BLaER1 treated with 17β-estradiol and CSF1 and Interleukin-3, amounts not matched to agents 10 nM and 100 nM (cell line): ENCODE results near the gene TPK1.

Source experiments
- H3K27ac ChIP-seq, 11 experiments: shearing (Covaris generic); formaldehyde crosslinking; 2 replicates each; pipeline ENCODE4 v1.8.1; 2022
- H3K27me3 ChIP-seq, 11 experiments: shearing (Covaris generic); formaldehyde crosslinking; 2 replicates each; pipeline ENCODE4 v1.8.1; 2022
- H3K36me3 ChIP-seq, 11 experiments: shearing (Covaris generic); formaldehyde crosslinking; 2 replicates each; pipeline ENCODE4 v1.8.1; 2022
- H3K4me1 ChIP-seq, 10 experiments: shearing (Covaris generic); formaldehyde crosslinking; 2 replicates each; pipeline ENCODE4 v1.8.1; 2022
- H3K4me2 ChIP-seq, 11 experiments: shearing (Covaris generic); formaldehyde crosslinking; 2 replicates each; pipeline ENCODE4 v1.8.1; 2022
- H3K4me3 ChIP-seq, 10 experiments: shearing (Covaris generic); formaldehyde crosslinking; 2 replicates each; pipeline ENCODE4 v1.8.1; 2022
- H3K9ac ChIP-seq, 11 experiments: shearing (Covaris generic); formaldehyde crosslinking; 2 replicates each; pipeline ENCODE4 v1.8.1; 2022
- H3K9me3 ChIP-seq, 11 experiments: shearing (Covaris generic); formaldehyde crosslinking; replicated peaks in 1 of 11; 2 replicates each; pipeline ENCODE4 v1.8.1; 2022
- H4K20me1 ChIP-seq, 11 experiments: shearing (Covaris generic); formaldehyde crosslinking; 2 replicates each; pipeline ENCODE4 v1.8.1; 2022
- Cebpa-rat ChIP-seq, 11 experiments: shearing (Covaris generic); IDR thresholded peaks; 2 replicates each; pipeline ENCODE4 v1.8.1; 2022

TPK1 gene

DNA sequence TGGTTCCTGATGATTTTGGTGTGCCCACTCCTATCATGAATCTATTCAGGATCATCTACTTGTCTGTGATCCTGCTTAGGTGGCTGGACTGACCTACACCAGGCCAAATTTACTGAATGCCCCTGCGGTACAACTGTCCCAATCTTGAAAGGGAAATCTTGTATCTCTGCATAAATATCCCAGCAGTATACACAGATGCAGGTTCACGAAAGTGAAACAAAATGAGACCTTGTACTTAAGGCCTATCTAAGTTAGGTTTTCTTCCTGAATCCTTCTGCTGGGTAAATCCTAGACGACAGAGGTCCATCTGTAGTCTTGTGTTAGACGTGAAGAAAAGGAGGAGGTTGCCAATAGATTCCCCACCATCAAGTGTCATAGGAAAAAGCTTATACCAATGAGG is 346.9 kb downstream of the TPK1 start:
- Histone ChIP-seq H3K4me3 (no peak overlapping the region), H3K9me3 (peaks cover 0 to 7% (median 0%) of the 10 kb centered on the region in 11 experiments; a peak in 3 of 22 replicates), H3K36me3 (peaks cover 0 to 4% (median 0%) of the 10 kb centered on the region in 11 experiments; a peak in 1 of 22 replicates), H4K20me1 (no peaks in the 10 kb centered on the region), H3K27ac (no peak overlapping the region), H3K27me3 (no peaks in the 10 kb centered on the region), H3K9ac (no peak overlapping the region), H3K4me1 (no peaks in the 10 kb centered on the region), H3K4me2 (no peak overlapping the region)
- no peak for TF ChIP-seq Cebpa-rat (IDR thresholded peaks at IDR 0.05)

DNA sequence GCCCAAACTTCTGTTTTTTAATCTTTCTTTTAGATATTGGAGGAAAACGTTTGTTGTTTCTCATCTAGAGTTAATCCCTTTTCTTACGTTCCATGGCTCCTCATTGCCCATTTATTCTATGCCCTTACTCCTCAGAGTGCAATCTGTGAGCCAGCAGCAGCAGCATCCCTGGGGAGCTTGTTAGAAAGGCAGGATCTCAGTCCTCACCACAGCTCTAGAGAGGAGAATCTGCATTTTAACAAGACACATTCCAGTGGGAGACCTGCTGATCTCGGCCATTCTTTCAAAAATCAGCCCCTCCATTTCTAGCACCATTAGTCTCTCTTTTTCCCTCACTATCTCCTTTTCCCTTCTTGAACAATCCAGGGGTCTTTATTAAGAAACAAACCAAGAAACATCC is 348.0 kb downstream of the TPK1 start:
- no peaks in the 10 kb centered on the region for H4K20me1 ChIP-seq
- no peak overlapping the region for H3K9ac ChIP-seq
- H3K9me3 ChIP-seq: peaks cover 0 to 7% (median 0%) of the 10 kb centered on the region in 11 experiments; a peak in 3 of 22 replicates
- H3K27me3 ChIP-seq: no peaks in the 10 kb centered on the region
- H3K36me3 ChIP-seq: peaks cover 0 to 4% (median 0%) of the 10 kb centered on the region in 11 experiments; a peak in 1 of 22 replicates
- TF ChIP-seq Cebpa-rat (IDR thresholded peaks at IDR 0.05): no peak
- no peak overlapping the region for H3K4me2 ChIP-seq
- H3K4me1 ChIP-seq: no peaks in the 10 kb centered on the region
- H3K4me3 ChIP-seq: no peak overlapping the region
- no peak overlapping the region for H3K27ac ChIP-seq

DNA sequence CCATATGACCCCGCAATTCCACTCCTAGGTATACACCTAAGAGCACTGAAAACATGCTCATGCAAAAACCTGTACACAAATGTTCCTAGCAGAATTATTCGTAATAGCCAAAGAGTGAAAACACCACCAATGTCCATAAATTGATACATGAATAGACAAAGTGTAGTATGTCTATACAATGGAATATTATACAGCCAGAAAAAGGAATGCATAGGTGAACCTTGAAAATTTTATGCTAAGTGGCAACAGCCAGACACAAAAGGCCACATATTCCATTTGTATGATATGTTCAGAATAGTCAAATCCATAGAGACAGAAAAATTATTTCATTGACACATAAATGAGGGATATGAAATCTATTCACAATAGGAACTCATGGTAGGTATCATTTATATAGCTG is 351.4 kb downstream of the TPK1 start:
- Histone ChIP-seq H3K36me3 (no peaks in the 10 kb centered on the region), H3K27me3 (no peaks in the 10 kb centered on the region), H3K4me3 (no peak overlapping the region), H4K20me1 (no peaks in the 10 kb centered on the region), H3K27ac (no peak overlapping the region), H3K4me2 (no peak overlapping the region), H3K9me3 (peaks cover 0 to 7% (median 0%) of the 10 kb centered on the region in 11 experiments; a peak in 3 of 22 replicates), H3K4me1 (no peaks in the 10 kb centered on the region), H3K9ac (no peak overlapping the region)
- TF ChIP-seq Cebpa-rat (IDR thresholded peaks at IDR 0.05): no peak

DNA sequence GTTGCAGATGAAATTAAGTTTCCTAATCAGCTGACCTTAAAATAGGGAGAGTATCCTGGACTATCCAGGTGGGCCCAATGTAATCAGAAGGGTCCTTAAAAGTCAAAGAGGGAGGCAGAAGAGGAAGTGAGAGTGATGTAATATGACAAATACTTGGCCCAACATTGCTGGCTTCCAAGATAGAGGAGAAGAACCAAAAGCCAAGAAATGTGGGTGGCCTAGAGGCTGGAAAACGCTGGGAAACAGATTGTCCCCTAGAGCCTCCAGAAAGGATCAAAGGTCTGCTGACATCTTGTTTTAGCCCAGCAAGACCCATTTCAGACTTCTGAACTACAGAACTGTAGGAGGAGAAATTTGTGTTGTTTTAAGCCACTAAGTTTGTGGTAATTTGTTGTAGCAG is 352.7 kb downstream of the TPK1 start:
- TF ChIP-seq Cebpa-rat (IDR thresholded peaks at IDR 0.05): no peak
- no peaks in the 10 kb centered on the region for H3K4me1 ChIP-seq
- no peaks in the 10 kb centered on the region for H4K20me1 ChIP-seq
- no peak overlapping the region for H3K9ac ChIP-seq
- no peak overlapping the region for H3K4me3 ChIP-seq
- no peak overlapping the region for H3K4me2 ChIP-seq
- H3K27me3 ChIP-seq: no peaks in the 10 kb centered on the region
- no peak overlapping the region for H3K27ac ChIP-seq
- H3K9me3 ChIP-seq: peaks cover 0 to 7% (median 0%) of the 10 kb centered on the region in 11 experiments; a peak in 3 of 22 replicates
- no peaks in the 10 kb centered on the region for H3K36me3 ChIP-seq

DNA sequence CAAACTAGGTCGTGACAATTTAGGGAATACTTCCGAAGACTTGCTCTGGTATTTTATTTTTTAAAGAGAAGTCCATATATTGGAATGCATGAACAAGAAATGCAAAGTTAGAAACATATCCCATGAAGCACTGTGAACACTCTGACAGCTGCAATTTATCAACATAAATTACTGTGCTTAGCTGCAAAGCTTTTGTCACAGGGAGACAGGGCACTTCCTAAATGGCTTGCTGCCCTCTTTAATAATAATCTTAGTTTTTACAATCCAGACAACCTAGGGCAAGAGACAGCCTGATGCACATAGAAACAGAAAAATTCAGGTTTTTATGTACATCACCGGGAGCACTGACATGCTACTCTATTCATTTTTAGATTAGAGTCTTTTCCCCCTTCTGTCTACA is 354.0 kb downstream of the TPK1 start:
- TF ChIP-seq Cebpa-rat (IDR thresholded peaks at IDR 0.05): no peak
- Histone ChIP-seq H3K4me2 (no peak overlapping the region), H4K20me1 (no peaks in the 10 kb centered on the region), H3K9me3 (peaks cover 0 to 7% (median 0%) of the 10 kb centered on the region in 11 experiments; a peak in 3 of 22 replicates), H3K27me3 (no peaks in the 10 kb centered on the region), H3K4me3 (no peak overlapping the region), H3K36me3 (no peaks in the 10 kb centered on the region), H3K4me1 (no peaks in the 10 kb centered on the region), H3K9ac (no peak overlapping the region), H3K27ac (no peak overlapping the region)

DNA sequence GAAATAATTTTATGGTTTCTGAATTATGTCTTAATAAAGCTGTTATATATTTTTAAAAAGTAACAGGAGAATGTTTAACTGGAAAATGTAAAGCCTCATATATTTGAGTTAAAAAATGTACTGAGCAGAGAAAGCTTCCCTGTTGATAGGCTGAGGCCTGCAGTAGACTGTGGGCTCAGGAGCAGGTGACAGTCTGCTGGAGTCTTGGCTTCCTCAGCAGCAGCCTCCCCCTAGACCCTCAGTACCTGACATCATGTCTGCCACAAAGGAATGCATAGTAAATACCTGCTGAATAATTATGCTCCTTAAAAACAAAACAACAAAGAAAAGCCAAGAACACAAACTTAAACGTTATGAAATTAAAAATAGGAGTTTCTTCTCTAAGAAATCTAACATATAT is 358.5 kb downstream of the TPK1 start:
- Histone ChIP-seq H3K36me3 (no peaks in the 10 kb centered on the region), H3K9ac (no peak overlapping the region), H4K20me1 (no peaks in the 10 kb centered on the region), H3K27me3 (no peaks in the 10 kb centered on the region), H3K9me3 (no peaks in the 10 kb centered on the region), H3K4me3 (no peak overlapping the region), H3K4me2 (no peak overlapping the region), H3K27ac (no peak overlapping the region), H3K4me1 (peaks cover 0 to 5% (median 0%) of the 10 kb centered on the region in 10 experiments; a peak in 2 of 20 replicates)
- TF ChIP-seq Cebpa-rat (IDR thresholded peaks at IDR 0.05): no peak

DNA sequence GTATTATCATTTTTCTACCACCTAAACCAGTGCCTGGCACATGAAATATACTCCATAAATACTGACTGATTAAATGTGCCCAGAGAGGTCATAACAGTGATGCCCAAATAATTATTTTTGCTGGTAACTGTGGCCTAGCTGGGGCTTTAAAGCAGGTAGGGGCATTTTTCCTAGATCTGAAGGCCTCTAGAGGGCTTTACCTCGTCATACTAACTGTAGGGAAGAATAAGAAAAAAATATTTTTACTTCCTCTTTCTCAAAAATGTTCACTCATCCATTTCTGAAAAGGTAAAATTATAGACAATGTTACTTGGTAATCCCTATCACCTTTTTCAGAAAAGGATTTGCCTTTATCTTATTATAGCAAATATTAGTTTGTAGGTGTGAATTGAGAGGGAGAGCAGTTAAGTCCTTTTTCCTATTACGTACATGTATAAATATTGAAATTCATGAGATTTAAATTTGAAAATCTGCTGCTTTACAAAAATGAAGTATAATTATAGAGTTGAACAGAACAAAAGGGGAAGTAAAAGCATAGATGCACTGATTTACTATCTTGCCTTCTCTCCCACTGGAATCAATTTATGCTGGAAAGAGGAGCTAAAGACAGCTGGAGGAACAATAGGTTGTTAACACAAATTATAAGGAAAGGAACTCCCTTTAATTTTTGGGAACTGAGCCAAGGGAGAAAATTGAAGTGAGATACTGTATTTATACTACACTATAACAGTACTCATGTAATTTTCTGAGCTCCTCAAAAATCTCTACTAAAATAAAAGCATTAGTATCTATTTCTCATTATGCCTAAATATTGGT is 360.8 kb downstream of the TPK1 start:
- peaks cover 0 to 5% (median 0%) of the 10 kb centered on the region in 10 experiments; a peak in 2 of 20 replicates for H3K4me1 ChIP-seq
- H3K4me3 ChIP-seq: no peak overlapping the region
- H3K9me3 ChIP-seq: no peaks in the 10 kb centered on the region
- no peak overlapping the region for H3K4me2 ChIP-seq
- no peak overlapping the region for H3K27ac ChIP-seq
- no peaks in the 10 kb centered on the region for H4K20me1 ChIP-seq
- no peaks in the 10 kb centered on the region for H3K36me3 ChIP-seq
- no peak for TF ChIP-seq Cebpa-rat (IDR thresholded peaks at IDR 0.05)
- H3K9ac ChIP-seq: no peak overlapping the region
- no peaks in the 10 kb centered on the region for H3K27me3 ChIP-seq

DNA sequence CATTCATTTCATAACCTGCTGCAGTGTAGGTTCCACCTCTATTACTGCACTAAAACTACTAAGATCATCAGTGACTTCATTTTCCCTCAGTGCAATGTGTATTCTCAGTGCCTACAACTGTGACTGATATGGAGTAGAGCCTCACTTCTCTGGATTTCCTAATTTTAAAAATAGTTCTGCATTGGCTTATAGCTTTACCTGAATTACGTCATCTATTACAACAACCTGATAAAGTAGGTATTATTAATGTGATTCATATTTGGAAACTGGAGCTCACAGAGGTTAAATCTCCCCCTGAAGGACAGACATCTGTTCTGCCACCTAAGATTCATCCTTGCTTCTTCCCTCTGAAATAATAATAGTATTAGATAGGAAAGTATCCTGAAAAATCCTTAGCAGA is 361.5 kb downstream of the TPK1 start:
- Histone ChIP-seq H4K20me1 (no peaks in the 10 kb centered on the region), H3K4me1 (peaks cover 0 to 5% (median 0%) of the 10 kb centered on the region in 10 experiments; a peak in 2 of 20 replicates), H3K4me3 (no peak overlapping the region), H3K27me3 (no peaks in the 10 kb centered on the region), H3K27ac (no peak overlapping the region), H3K9ac (no peak overlapping the region), H3K9me3 (no peaks in the 10 kb centered on the region), H3K4me2 (no peak overlapping the region), H3K36me3 (no peaks in the 10 kb centered on the region)
- TF ChIP-seq Cebpa-rat (IDR thresholded peaks at IDR 0.05): no peak

DNA sequence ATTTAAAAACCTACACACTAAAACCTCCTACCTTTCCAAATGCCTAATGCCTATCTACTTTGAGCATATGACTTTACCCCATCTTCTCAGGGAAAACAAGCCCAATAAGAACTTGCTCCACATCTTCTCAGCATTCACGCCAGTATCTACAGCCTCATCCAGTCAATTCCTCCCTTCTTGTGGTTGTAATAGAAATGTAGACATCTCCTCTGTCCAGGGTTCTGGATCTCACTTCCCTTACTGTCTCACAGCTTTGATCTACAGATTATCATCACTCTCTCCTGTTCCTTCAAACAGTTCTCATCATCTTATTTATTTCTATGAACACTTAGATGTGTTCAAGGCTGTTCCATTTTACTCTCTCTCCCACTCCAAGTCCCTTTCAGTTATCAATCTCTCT is 361.9 kb downstream of the TPK1 start:
- TF ChIP-seq Cebpa-rat (IDR thresholded peaks at IDR 0.05): no peak
- no peak overlapping the region for H3K9ac ChIP-seq
- H3K27ac ChIP-seq: no peak overlapping the region
- no peaks in the 10 kb centered on the region for H3K27me3 ChIP-seq
- no peaks in the 10 kb centered on the region for H3K9me3 ChIP-seq
- peaks cover 0 to 5% (median 0%) of the 10 kb centered on the region in 10 experiments; a peak in 2 of 20 replicates for H3K4me1 ChIP-seq
- H3K36me3 ChIP-seq: 0 out of 22 replicates have a peak, but pooled peaks cover 0 to under 1% (median 0%) of the 10 kb centered on the region in 11 experiments
- no peaks in the 10 kb centered on the region for H4K20me1 ChIP-seq
- H3K4me3 ChIP-seq: no peak overlapping the region
- no peak overlapping the region for H3K4me2 ChIP-seq

DNA sequence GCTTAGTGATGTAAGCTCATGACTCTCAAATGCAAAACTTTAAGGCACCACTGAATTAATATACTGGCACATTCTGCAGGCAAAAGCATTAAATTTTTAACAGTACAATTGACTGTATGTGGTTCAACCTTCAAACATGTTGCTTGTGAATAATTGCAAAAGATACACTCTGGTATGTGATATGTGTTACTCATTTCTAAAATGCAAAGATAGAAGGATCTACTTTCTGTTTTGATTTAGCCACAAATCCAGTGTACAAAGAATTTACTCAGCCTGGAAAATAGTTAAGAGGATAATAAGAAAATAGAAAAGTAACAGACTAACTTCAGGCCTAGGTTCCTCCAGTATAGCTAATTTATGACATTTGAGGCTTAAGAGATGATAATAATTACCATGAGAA is 365.8 kb downstream of the TPK1 start:
- no peak overlapping the region for H3K27ac ChIP-seq
- no peaks in the 10 kb centered on the region for H3K27me3 ChIP-seq
- peaks cover 0 to 9% (median 0%) of the 10 kb centered on the region in 11 experiments; a peak in 3 of 22 replicates for H3K9me3 ChIP-seq
- no peak for TF ChIP-seq Cebpa-rat (IDR thresholded peaks at IDR 0.05)
- H3K4me2 ChIP-seq: no peak overlapping the region
- no peak overlapping the region for H3K9ac ChIP-seq
- no peaks in the 10 kb centered on the region for H4K20me1 ChIP-seq
- peaks cover 0 to 5% (median 0%) of the 10 kb centered on the region in 10 experiments; a peak in 2 of 20 replicates for H3K4me1 ChIP-seq
- H3K36me3 ChIP-seq: peaks cover 0 to 7% (median 0%) of the 10 kb centered on the region in 11 experiments; a peak in 1 of 22 replicates
- H3K4me3 ChIP-seq: no peak overlapping the region
